Stimulated activated CD4-positive, alpha-beta T cell treated with anti-CD3 and anti-CD28 coated beads, Interleukin-15, amount 100 ng/mL, for 1 hour (primary cell): ENCODE results near the gene ZNF746.

Experiments
- DNase-seq, 2 donors: peaks; one replicate each; pipeline ENCODE4 v3.0.0-alpha.2; 2020; ENCODE audit warnings: low read depth in 1 of 2, low spot score in 1 of 2

ZNF746 gene

GRCh38 chr7:149490083-149490760 is 7.4 kb downstream of the ZNF746 start:
- DNase-seq, result no peak

DNA sequence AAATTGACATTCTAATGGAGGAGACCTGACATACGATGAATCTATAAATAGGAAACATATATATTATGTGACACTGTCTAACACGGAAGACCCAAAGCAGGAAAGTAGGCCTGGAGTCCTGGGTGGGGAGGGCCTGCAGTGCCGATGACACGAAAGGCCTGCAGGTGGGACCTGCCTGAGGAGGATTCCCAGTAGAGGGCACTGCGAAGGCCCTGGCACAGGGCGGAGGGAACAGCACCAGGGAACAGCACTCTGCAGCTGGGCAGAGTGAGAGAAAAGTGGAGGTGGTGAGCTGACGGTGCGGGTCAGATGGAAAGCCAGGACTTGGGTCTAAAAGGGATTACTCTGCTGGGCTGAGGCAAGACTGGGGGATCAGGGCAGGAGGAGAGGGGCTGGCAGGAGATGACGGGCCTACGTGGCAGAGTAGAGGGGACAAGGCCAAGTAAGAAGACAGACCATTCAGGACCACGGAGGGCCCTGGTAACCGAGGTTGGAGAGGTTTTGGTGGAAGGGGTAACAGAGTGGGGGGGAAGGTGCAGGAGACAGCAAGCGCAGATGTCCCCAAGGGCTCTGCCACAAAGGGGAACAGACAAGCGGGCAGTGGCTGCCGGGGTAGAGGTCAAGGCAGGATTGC is 8.1 kb downstream of the ZNF746 start:
- no peak for DNase-seq

DNA sequence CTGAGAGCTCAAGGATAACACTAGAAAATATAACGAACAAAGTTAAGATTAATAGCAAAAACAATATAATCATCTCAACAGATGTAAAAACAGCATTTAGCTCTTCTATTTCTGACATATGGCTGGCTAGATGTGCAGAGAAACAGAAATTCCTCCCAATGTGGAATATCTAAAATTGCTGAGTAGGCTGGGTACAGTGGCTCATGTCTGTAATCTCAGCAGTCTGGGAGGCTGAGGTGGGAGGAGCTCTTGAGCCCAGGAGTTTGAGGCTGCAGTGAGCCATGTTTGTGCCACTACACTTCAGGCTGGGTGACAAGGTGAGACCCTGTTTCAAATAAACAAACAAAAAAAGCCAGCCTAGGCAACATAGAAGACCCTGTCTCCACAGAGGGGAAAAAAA is 18.0 kb downstream of the ZNF746 start:
- no peak for DNase-seq

- no peak for DNase-seq
These were observed 18.9 kb downstream of the ZNF746 start for GRCh38 chr7:149478754-149479153.

DNA sequence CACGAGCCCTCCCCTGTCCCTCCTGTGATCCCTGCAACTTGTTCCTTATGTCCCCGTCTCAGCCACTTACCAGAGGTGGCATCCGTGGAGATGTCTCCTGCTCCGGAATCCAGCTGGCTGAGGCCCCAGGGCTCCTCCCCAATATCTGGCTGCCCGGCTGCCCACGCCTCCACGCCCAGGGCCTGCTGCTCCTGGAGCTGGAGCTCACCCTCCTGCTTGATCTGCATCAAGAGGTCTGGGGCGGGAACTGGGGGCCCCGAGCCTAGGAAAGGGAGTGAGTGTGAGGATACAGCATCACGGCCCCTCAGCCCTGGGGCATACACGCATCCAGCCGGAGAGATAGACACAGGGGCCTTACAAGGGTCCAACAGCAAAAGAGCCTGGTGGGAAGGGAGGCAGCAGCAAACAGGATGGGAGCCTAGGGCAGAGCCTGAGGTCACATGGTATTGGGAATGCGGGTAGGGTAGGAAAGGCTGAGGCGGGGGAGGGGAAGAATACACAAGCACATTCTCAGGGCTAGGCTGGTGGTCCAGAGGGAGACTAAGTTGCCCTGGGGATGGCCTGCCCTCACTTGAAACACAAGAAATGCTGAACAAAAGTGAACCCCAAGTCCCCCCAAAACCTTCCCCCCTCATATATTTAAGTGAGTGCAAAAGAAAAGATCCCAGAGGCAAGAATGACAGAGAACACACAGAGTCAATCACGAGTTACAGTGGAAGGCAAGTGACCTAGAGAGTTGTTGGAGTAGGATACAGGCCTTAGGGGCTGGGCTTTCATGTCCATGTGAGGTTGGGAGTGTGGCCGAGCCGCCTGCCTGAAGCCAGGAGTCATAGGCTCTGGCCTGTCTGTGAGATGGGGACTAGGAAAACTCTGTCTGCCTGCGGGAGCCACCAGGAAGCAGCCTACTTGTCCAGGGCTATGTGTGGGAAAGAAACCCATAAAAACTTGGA is 19.8 kb downstream of the ZNF746 start:
- no peak for DNase-seq

DNA sequence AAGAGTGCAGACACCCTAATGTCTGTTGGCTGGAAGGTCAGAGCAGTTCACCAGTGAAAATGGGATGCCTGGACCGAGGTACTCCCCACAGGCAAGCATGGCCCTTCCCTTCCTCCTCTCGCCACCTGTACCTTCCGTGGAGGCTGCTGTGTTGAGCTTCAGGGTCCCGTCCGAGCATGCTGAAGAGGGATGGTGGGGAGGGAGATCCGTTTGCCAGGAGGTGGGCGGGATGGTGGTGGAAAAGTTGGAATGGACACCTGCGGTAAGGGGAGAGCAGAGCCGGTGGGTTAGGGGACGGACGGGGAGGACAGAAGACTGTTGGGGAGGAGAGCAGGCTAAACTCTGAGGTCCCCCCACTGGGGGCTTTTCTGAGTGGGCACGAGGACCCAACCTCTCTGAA is 20.8 kb downstream of the ZNF746 start:
- no peak for DNase-seq

DNA sequence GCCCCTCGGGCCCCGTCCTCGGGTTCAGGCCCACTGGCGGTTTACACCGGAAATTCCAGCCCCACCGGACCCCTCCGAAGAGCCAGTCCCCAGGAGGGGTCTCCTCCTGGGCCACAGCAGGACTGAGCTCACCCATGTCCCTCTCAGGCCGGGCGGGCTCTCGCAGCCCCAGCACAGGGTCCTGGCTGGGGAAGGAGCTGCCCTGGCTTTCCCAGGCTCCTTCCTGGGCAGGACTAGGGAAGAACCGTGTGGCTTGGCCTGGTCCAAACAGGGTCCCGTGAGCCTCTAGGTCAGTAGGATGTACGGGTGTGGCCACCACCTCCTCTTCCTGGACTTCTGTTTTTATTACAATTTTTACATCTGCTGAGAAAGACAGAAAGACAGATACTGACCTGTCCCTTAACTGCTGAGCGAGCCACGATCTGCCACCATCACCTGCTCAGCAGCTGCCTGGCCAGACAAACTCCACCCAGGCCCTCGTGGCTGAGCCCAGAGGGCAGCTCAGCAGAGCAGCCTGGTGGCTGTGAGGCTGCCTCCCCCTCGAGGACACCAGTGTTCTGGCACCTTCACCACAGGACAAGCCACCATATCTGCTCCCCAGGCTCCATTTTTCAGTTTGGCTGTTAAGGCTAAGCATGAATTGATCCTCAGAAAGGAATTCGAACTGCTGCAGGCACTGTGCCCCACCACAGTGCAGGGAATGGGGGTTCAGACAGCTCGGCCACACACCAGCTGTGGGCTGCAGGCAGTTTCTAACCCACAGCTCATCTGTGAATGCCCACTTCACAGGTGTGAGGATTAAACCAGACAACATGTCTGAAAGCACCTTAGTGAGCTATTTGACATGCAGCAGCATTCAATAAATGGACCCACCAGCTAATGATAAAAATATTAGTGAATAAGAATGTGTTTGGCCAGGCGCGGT is 22.2 kb downstream of the ZNF746 start:
- DNase-seq, result no peak

- DNase-seq, result no peak
These were observed 23.1 kb downstream of the ZNF746 start for GRCh38 chr7:149474309-149475120.

- no peak for DNase-seq
These were observed 24.4 kb downstream of the ZNF746 start for GRCh38 chr7:149473251-149473650.

GRCh38 chr7:149471289-149471953 is 26.2 kb downstream of the ZNF746 start:
- no peak for DNase-seq

DNA sequence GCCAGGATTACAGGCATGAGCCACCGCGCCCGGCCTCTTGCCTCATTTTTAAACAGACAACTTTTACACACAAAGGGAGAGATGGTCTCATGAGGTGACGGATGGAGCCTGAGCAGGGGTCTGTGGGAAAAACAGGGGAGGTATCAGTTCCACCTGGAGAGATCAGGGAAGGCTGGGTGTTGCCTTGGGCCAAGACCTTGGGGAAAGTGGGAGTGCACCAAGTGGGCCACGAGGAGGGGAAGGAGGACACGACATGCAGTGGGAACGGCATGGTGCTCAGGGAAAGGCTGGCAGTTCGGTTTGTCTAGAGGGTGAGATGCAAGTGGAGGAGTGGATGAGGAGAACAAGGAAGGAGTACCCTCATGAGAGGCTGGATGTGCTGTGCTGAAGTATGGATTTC is 27.8 kb downstream of the ZNF746 start:
- DNase-seq, result no peak

- no peak for DNase-seq
These were observed 29.4 kb downstream of the ZNF746 start for GRCh38 chr7:149468208-149468607.

DNA sequence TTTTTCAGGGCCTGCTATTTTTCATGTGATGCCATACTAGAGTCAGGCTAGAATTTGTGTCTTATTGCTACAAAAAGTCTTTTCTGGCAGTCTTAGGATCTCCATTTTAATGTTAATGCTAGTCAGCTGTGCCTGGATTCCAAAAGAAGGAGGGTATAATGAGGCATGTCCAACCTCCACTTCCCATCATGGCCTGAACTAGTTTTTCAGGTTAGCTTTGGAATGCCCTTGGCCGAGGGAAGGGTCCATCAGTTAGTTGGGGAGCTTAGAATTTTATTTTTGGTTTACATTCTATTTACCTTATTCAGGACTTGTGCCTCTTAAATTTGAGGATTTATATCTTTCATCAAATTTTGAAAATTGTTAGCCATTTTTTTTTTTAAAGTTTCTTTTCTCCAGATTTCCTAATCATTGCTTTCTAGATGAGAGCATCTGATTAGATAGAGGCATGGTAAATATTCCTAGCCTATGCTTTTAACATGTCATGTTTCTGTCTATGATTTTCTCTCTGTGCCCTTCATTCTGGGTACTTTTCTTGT is 30.2 kb downstream of the ZNF746 start:
- DNase-seq, result no peak

GRCh38 chr7:149466364-149466763 is 31.2 kb downstream of the ZNF746 start:
- no peak for DNase-seq

DNA sequence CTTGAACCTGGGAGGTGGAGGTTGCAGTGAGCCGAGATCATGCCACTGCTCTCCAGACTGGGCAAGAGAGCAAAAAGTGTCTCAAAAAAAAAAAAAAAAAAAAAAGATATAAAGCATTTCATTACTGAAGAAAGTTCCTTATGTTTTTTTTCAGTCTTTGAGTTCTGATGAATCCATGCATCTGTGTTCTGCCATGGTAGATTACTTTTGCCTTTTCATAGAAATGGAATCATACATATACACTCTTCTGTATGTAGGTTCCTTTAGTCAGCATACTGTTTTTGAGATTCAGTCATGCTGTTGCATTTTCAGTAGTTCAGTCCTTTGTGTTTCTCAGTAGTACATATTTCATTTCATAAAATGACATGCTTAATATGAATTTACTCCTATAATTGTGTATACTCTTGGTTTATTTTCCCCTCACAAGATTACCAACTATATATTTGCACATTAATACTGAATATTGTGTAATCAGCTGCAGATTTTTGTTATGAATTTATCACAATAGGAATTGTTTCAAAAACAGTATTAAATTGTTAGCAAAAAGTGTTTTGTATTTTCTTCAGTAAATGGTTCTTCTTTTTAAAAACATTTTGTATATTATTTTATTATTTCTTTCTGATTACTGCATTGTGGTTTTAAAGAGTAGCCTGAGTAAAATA is 34.0 kb downstream of the ZNF746 start:
- DNase-seq, result no peak

- DNase-seq, result no peak
These were observed 35.5 kb downstream of the ZNF746 start for GRCh38 chr7:149462101-149462520.

- DNase-seq, result peak; percentile 64 to 69
These were observed 36.9 kb downstream of the ZNF746 start, which contains the start of gene ZNF777 for GRCh38 chr7:149460493-149461277. Gene ZNF777, minus strand, starts transcription at chr7:149461062. Its CDS starts 5,040 bp downstream, at chr7:149456022.
